SW480 (cell line): ENCODE results near the gene AGAP1.

ENCODE experiments used
- DNase-seq: peaks from one replicate; pipeline ENCODE4 v3.0.0-alpha.2; 2016; ENCODE audit warnings: low spot score

Gene AGAP1

DNA sequence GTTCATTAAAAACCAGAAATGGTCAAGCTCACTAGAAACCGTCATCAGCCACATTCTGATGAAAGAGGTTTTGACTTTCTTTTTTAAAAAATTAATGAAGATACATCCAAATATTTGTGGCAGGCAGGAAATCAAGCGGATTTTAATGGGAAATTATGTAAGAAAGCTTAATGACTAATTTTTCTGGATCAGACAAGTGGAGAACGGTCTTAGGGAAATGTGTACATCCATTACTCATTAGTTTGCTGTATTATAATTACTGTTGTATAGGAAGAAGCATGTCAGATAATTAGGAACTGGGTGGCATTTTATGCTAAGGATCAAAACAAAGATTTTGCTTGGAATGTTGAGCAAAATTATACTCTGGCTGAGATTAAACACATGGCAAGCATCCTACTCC is 39.4 kb downstream of the AGAP1 start:
- no peak for DNase-seq

DNA sequence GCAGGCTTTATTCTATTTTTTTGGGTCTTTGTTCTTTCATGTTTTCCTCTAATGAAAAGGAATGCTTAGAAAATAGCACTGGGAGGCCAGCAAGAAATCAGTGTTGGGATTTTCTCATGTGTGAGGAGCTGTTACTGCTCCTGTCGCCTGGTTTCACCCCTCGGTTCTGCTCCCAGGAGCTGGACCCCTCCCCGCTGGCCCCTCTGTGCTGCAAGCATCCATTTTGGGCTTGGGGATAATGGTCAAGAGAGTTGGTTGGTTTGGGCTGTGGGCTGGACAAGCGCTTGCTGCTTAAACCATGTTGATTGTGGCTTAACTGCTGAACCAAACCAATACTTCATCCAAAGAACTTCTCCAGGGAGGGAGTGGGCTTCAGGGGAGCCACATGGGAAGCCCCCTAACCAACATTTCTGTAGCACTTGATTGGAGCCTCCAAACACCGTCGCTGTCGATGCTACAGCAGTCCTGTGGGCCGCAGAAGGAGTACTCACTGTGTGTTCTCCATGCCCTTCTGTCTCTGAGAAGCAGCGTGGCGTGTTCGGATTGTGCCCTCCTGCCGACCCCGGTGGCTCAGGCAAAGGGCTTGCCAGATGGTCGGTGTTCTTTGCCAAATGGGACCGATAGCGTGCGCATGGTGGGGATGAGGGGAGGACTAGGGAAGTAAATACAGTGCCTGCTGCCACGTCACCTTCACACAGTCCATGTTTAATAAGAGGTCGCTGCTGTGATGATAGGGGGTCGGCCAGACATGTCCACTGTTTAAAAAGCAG is 40.0 kb downstream of the AGAP1 start:
- DNase-seq, result no peak

DNA sequence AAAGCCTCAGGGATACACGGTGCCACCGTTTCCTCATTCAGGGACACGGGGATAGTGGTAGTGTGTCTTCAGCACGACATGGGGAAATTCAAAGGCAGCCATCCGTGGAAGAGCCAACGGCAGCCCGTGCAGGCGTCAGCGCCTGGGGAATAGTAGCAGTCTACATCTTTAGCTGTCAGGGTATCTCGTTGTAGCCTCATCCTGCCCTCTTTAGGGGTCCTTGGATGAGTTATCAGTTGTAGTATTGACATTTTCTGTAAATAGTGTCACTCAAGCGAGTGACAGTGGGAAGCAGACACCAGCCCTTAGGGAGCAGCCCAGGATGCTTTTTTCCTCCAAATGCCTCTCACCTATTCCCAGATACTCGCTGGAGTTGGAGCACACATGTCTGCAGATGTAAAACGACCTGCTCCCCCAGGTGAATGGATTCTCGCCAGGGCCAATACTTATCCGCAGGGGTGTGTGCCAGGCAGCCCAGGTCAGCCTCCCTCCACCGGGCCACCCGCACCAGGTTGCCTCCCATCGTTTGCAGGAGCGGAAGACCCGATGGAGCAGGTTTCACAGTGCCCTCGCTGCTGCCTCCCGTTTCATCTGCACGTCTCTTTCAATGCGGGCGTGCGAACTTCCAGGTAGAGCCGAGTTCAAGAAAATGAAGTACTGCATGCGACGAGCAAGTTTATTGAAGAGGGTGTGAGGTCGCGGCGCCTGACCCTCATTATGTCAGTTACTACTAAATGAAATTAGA is 41.0 kb downstream of the AGAP1 start:
- no peak for DNase-seq

DNA sequence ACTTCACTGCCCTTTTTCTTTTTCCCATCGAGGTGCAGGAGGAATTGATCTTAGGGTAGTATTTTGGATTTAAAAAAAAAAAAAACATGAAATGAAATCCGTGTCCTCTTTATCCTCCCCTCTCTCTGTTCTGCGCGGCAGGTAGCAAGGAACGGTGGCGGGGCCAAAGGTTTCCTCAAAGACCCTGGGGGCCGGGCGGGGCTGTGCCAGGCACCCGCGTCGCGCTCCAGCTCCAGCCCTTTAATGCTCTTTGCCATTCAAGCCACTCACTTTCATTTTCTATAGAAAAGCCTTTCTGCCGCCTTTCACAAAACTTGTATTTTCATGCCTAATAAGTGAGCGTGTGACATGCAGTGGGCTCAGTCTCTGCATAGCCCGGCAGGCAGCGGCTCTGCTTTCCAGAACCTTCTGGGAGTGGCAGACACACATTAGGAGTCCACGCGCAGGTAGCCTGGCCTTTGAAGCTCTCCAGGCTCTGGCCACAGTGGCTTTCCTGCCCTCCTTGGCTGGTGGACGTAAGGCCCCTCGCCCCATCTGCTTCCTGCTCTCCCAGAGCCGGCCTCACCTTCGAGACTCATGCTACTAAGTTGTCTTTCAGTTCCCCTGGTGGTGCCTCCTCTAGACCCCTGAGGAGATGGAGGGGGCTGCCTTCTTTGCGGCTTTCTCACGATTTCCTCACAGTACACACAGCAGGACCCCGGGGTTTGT is 41.7 kb downstream of the AGAP1 start:
- no peak for DNase-seq

GRCh38 chr2:235536711-235537110 is 42.9 kb downstream of the AGAP1 start:
- no peak for DNase-seq

DNA sequence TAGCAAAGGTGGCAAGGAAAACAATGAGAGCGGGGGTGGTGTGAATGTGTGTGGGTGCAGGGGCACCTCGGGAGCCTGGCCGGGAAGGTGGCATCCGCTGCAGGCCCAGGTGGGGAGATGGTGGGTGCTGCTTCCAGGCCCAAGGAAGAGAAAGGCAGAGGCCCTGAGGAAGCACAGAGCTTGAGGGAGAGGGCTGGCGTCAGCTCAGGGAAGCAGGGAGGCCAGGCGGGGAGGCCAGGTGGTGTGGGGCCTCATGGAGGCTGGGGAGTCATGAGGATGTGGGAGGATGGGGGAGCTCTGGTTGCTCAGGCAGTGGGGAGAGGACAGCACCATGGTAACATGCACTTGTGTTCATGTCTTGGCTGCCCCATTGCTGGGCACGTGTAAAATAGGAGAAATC is 43.3 kb downstream of the AGAP1 start:
- no peak for DNase-seq

DNA sequence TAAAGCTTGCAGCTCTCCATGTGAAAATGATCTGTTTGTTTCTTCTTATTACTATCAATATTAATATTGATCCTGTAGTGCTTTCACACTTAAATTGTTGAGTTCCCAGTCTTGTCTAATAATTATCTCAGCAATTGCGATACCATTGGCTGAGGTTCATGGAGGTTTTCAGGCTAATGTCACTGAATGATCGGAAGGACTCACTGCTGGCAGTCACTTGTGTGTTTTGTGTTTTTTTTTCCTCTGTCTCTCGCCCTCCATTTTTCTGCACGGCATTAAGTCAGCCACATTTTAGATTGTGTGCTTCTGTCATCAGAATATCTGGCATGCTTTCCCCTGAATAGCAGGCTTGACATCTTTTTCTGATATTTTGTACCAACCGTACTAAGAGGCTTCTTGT is 43.7 kb downstream of the AGAP1 start:
- DNase-seq, result no peak

- no peak for DNase-seq
Observed at GRCh38 chr2:235538144-235538639, 44.3 kb downstream of the AGAP1 start.

GRCh38 chr2:235538981-235539380 is 45.1 kb downstream of the AGAP1 start:
- no peak for DNase-seq

- no peak for DNase-seq
Observed at GRCh38 chr2:235539773-235540172, 45.9 kb downstream of the AGAP1 start.

DNA sequence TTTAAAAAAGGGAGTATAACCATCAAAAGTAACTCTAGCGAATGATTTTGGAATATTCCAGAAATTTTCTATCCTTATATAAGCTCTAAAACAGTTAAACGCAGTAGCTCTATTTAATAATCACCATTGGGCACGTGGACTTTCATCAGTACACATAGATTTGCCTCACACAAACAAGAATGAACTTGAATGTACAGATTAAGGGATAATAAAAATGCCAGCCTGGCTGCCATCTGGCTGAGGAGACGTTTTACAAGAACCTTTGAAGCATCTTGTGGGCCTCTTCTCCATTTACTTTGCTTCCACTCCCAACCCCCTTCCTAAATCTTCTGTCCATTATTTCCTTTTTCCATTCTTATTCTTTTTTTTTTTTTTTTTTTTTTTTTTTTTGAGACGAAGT is 47.2 kb downstream of the AGAP1 start:
- no peak for DNase-seq

DNA sequence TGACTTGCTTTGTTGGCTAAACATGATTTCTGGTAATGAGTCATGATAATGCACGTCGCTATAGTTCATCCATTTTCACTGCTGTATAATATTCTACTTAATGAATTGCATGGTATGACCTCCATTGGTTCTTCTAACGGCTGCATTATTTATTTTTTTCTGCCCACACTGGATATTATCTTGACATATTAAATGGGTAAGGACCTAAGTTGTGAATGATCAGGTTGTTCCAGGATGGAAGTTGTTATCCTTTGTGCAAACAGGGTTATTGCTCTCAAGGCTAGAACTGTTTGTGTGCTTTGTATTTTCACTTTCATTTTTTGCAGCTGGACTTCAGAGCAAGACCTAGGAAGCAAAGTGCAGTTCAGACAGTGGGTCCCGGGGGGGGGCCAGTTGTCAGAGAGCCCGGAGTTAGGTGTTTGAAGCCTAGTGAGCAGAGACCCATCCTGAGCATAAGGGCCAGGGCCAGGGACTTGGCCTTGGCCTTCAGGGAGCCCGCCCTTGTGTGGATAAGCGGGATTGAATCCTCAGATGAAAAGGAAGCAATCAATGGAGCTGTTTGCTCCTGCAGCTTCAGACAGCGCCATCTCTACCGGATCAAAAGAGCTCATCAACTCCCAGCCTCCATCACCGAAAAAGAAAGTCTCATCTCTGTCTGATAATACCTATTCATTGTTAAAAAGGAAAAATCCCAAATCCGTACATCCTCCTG is 48.2 kb downstream of the AGAP1 start:
- no peak for DNase-seq

DNA sequence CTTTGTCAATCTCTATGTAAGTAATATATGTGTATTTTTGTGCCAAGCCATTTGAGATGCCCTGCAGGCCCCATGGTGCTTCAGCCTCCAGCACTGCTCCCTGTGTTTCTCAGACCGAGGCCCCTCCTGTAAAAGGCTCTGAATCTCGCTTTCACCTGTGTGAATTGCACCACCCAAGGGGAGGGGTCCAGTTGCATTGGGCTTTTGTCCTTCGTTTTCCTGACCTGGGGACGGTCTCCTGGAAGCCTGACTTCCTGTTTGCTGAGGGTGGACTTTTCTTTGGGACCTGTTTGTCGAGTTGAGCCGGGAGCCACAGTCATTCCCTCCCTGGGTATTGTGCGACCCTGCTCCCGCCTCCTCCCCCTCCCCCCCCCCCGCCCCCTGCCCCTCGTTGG is 48.9 kb downstream of the AGAP1 start:
- no peak for DNase-seq

GRCh38 chr2:235543128-235543750 is 49.4 kb downstream of the AGAP1 start:
- DNase-seq, result no peak

DNA sequence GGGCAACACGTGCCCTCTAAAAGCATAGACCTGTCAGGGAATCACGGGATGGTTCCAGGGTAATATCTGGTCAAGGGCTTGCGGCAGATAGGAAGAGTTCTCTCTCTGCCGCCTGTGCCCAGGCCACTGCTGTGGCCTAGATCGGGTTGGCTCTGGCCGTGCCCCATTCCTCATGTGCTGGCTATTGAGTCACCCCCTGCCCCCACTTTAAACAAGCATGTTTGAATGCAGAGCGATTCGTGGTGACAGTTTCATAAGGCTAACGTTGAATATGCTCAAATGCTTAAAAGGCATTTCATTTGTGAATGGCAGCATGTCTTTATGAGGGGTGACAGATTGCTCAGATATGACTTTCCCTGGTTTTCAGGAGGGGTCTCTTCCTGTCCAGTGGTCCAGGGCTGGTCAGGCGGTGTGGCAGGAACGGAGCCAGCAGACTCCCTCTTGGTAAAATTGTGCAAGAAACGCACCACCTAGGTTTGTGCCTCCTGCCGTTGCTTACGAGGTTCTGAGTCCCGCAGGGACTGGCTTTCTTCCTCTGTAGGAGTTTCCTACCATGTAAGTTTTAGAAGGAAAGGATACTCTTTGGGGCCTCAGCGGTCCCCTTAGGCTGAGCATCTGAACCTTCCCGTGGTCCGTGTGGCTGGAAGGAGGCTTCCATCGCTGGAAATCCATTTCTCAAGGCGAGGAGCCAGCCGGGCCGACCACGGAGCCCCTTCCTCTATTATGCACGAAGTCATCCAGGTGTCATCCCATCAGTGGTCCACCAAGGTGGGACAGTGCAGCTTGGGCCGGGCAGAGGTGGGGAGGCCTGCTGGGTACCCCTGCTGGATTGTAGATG is 50.2 kb downstream of the AGAP1 start:
- no peak for DNase-seq

DNA sequence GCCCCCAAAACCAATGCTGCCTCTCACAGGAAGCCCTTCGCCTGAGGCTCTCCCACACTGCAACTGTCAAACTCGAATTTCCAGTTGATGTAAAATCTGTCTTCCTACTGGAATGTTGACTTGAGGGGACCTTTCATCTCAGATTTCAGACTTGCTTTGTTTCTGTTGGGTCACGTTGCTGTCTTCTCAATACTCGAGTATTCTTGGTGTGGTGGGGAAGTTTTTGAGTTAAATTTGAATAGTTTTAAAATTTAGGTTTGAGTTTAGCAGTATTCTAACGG is 50.8 kb downstream of the AGAP1 start:
- no peak for DNase-seq

GRCh38 chr2:235545339-235546150 is 51.7 kb downstream of the AGAP1 start:
- no peak for DNase-seq

DNA sequence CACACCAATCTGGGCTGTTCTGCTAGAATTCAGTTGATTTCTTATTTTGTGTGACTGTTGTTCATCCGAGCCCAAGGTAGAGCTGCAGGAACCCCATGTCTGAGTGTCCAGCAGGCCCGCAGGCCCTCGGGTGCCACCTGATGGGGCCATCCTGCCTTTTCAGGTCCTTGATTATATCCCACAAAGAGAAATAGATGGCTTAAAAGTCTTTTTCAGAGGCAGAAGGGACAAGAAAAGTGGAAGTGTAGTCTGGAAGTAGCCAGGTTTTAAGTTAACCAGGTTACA is 52.2 kb downstream of the AGAP1 start:
- no peak for DNase-seq

DNA sequence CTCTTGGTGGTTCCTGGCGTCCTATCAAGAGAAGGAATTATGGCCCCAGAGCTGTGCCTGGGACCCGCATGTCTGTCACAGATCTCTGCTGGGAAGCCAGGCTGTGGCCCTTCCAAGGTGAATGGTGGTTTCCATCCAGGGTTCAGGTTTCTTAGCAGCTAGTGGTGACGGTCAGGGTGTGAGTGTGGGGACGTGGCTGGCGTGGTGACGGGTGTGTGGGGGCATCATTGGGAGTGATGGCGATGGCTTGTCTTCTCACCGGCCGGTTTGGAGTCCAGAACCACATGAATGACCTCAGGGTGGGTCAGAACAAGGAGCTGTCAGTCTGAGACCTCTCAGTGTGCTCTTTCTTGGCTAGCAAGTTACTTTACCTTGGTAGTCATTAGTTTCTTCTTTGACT is 52.6 kb downstream of the AGAP1 start:
- no peak for DNase-seq

DNA sequence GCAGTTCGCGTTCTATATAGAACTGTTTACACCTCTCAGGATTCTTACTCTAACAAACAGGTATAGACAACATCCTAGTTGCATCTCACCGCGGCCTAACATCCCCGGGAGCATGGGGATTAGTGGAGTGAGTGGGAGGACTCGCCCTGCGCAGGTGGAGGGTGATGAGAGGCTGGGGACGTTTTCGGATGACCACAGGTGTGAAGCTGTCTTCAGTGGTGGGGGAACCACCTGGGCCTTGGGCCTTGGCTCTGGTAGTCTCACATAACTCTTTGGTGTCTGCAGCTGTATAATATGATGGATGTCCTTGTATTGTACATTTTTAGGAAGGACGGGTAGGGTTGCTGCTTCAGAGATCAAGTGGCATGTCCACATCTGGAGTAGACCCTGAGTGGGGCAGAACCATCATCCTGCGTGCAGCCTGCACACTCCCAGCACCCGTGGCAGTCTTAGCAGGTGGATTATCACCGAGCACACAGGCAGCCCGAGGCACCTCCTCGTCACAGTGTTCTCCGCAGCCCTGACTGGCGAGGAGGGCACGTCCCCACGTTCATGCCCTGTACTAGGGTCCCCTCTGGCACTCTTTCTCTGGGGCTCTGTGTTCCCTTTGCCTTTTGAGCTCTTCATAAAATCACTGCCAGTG is 56.0 kb downstream of the AGAP1 start:
- DNase-seq, result no peak
